Measurements from ENCODE around the gene INPP5D.

Gene INPP5D

GRCh38 chr2:233236820-233237589, 176.9 kb downstream of the INPP5D start:
- no peak for TF ChIP-seq CTCF (IDR thresholded peaks at IDR 0.05; ENCODE audit: borderline replicate concordance, insufficient read depth, low read depth, low read length)

GRCh38 chr2:233240897-233241296, 180.8 kb downstream of the INPP5D start:
- H3K4me3 ChIP-seq (ENCODE audit: low read depth, low read length), result no peak overlapping the region
- TF ChIP-seq CTCF (IDR thresholded peaks at IDR 0.05; ENCODE audit: borderline replicate concordance, insufficient read depth, low read depth, low read length), result no peak

More at GRCh38 chr2:233236820-233237589, 176.9 kb downstream of the INPP5D start:
- H3K4me3 ChIP-seq (ENCODE audit: low read depth, low read length), result no peak overlapping the region

- TF ChIP-seq CTCF (IDR thresholded peaks at IDR 0.05; ENCODE audit: borderline replicate concordance, insufficient read depth, low read depth, low read length), result no peak
- H3K4me3 ChIP-seq (ENCODE audit: low read depth, low read length), result no peak overlapping the region
These were observed 181.7 kb downstream of the INPP5D start for GRCh38 chr2:233241803-233242202.

GRCh38 chr2:233242231-233242927, 182.2 kb downstream of the INPP5D start:
- TF ChIP-seq CTCF (IDR thresholded peaks at IDR 0.05; ENCODE audit: borderline replicate concordance, insufficient read depth, low read depth, low read length), result no peak
- H3K4me3 ChIP-seq (ENCODE audit: low read depth, low read length), result no peak overlapping the region

- no peak for TF ChIP-seq CTCF (IDR thresholded peaks at IDR 0.05; ENCODE audit: borderline replicate concordance, insufficient read depth, low read depth, low read length)
These were observed 183.2 kb downstream of the INPP5D start for GRCh38 chr2:233243348-233243747.

GRCh38 chr2:233244818-233245217, 184.7 kb downstream of the INPP5D start:
- H3K4me3 ChIP-seq (ENCODE audit: low read depth, low read length), result no peak overlapping the region
- TF ChIP-seq CTCF (IDR thresholded peaks at IDR 0.05; ENCODE audit: borderline replicate concordance, insufficient read depth, low read depth, low read length), result no peak

More at GRCh38 chr2:233243348-233243747, 183.2 kb downstream of the INPP5D start:
- no peak overlapping the region for H3K4me3 ChIP-seq (ENCODE audit: low read depth, low read length)

Measured in GM12875 (cell line).